HT1080 (cell line): ENCODE results near the gene HSPB7. TPM values are rescaled to one million over a fixed set of nuclear protein-coding genes. Genes with fewer than 3 reads are reported as not detected.
"Not testable (repeated sequence)": the region's sequence is repeated elsewhere in the genome, so short reads cannot be mapped to it uniquely, and the experiment has no call there.

Experiments used
- DNase-seq: peaks from one replicate; pipeline ENCODE4 v3.0.0-alpha.2; 2015; ENCODE audit warnings: low read depth
- total RNA-seq: library from RNA; depleted of rRNA; stranded (reverse); fragments of >200 nt; shearing (Covaris generic); gene quantifications from 2 replicates; pipeline ENCODE4 v1.2.3, GENCODE V29; 2014

Gene HSPB7
- total RNA-seq, 1 experiment from 2014 or later = not detected

DNA sequence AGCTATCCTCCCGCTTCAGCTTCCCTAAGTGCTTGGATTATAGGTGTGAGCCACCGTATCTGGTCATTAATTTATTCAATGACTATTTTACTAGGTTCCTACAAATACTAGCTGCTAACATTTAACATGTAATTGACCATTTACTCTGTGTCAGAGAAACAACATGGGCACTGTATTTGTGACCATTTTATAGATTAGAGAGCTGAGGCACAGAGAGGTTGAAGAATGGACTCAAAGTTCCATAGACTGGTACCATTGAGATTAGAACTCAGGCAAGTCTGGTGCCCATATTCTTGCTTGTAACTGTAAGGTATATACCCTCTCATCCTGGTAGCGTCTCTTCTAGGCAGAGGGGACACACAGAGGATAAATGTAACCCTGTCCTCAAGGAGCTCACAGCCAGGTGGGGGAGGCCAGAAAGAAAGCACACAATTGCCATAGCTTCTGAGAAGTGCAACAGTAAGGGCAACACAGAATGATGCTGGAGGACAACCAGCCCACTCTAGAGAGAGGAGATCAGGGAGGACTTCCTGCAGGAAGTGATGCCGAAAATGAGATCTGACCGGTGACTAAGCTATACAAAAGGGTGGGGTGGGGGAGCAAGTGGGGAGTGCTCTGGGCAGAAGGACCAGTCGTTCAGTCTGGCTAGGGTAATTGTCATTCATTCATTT, 10.0 kb downstream of the HSPB7 start:
- DNase-seq = peak; percentile 32

DNA sequence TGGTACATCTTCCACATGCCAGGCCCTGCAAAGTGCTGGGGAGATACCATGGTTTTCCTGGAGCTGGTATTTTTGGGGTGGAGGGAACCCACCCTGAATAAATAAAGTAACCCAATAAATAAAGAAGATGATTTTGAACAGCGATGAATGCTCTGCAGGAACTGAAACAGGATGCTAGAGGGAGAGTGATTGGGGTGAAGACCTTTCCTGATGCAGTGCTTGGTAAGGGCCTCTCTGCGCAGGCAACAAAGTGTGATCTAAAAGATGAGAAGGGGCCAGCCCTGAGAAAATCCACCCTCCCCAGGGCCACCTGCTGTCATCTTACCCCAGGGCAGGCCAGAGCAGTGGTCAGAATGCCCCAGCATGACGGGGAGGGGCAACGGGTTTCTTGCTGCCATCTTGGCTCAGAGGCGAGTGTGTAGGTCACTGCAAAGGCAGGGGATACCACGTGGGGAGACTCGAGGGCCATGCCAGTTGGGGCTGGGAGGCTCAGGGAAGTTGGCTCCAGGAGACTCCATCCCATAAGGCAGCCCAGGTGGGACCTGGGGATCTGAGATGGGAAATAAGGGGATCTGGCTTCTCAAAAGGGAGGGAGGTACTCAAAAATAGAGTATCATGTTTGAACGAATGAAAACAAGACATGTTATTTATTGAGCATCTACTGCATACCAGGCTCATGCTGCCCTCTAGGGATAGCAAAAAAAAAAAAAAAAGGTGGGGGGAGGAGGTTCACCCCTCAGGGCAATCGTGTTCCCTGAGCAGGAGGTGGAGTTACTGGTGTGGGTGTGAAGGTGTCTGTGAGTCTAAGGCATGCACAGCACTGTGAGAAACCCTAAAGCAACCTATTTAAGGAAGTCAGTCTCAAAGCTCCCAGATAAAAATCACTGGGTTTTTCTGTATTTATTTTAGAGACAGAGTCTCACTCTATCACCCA, 11.0 kb downstream of the HSPB7 start:
- DNase-seq = peak; percentile 41

DNA sequence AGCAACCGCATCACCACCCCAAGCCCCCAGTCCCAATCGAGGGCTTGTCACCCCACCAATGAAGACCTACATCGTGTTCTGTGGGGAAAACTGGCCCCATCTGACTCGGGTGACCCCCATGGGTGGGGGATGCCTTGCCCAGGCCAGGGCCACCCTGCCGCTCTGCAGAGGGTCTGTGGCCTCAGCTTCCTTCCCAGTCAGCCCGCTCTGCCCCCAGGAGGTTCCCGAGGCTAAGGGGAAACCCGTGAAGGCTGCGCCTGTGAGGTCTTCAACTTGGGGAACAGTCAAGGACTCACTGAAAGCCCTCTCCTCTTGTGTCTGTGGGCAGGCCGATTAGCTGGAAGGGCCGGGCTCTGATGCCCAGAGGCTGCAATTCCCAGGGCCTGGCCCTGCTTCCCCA, 11.8 kb downstream of the HSPB7 start:
- no peak for DNase-seq

DNA sequence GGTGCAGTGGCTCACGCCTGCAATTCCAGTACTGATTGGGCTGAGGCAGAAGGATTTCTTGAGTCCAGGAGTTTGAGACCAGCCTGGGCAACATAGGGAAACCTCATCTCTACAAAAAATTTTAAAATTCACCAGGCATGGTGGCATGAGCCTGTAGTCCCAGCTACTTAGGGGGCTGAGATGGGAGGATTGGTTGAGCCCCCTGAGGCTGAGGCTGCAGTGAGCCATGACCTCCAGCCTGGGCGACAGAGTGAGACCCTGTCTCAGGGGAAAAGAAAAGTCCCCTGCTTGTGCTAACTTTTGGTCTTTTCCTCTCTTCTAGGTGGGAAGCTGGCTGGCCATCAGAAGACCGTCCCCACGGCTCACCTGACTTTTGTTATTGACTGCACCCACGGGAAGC, 12.2 kb downstream of the HSPB7 start:
- no peak for DNase-seq

DNA sequence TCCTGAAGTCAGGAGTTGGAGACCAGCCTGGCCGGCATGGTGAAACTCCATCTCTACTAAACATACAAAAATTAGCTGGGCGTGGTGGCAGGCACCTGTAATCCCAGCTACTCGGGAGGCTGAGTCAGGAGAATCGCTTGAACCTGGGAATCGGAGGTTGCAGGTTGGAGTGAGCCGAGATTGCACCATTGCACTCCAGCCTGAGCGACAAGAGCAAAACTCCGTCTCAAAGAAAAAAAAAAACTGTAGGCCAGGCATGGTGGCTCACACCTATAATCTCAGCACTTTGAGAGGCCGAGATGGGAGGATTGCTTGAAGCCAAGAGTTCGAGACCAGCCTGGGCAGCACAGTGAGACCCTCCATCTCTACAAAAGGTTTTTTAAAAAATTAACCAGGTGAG, 16.6 kb downstream of the HSPB7 start:
- DNase-seq = not testable (repeated sequence)

DNA sequence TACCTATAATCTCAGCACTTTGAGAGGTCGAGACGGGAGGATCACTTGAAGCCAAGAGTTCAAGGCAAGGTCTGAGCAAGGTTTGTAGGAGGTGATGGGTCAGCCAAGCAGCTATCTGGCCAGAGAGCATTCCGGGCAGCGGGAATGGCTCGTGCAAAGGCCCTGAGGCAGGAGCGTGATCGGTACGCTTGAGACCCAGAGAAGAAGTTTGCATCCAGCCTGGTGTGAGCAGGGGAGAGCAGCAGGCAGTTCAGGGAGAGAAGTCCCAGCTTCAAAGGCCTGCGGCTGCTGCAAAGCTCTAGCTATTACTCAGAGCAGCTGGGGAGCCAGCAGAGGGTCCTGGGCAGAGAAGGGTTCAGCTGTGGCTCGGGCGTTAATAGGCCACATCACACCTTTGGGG, 18.9 kb downstream of the HSPB7 start:
- no peak for DNase-seq

DNA sequence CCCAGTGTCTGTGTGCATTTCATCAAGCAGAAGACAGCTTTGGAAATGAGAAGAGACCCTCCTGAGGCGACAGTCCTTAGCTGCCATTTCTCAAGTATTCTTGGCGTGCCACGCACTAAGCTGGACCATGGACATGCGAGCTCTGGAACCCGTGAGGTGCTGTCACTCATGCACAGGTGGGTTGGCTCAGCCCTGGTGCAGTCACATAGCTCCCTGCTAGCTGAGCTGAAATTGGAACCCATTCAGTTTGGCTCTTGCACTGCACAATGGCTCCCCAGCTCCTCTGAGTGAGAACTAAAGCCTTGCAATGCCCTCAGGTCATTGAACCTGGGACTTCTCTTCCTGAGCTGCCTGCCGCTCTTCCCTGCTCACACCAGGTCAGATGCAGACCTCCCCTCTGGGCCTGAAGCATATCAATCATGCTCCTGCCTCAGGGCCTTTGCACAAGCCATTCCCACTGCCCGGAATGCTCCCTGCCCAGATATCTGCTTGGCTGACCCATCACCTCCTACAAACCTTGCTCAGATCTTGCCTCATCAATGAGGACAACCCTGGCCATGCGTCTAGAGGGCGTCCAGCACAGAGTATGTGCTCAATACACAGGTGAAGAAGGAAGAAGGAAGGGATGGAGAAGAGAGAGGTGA, 20.1 kb downstream of the HSPB7 start:
- DNase-seq = no peak

DNA sequence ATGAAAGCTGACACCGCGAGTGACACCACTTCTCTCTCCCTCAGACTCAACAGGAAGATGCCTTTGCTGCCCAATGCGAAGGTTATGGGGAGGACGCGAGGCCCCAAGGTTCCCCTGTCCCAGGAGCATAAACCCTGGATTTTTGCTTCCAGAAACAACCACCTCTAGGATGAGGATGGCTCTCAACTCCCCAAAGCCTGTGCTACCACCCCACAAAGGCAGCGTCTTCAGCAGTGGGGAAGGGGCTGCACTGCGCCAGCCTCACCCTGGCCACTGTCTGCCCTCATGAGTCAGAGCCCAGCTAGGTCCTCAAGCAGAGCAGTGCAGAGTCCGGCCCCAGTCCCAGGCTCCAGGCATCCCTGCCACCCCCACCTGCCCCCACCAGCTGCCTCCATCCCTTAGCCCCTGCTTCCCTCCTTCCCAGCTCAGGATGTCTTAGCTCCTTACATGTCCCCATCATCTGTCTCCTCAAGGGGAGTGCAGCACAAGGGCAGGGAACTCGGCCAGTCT, 20.7 kb downstream of the HSPB7 start:
- DNase-seq = no peak

DNA sequence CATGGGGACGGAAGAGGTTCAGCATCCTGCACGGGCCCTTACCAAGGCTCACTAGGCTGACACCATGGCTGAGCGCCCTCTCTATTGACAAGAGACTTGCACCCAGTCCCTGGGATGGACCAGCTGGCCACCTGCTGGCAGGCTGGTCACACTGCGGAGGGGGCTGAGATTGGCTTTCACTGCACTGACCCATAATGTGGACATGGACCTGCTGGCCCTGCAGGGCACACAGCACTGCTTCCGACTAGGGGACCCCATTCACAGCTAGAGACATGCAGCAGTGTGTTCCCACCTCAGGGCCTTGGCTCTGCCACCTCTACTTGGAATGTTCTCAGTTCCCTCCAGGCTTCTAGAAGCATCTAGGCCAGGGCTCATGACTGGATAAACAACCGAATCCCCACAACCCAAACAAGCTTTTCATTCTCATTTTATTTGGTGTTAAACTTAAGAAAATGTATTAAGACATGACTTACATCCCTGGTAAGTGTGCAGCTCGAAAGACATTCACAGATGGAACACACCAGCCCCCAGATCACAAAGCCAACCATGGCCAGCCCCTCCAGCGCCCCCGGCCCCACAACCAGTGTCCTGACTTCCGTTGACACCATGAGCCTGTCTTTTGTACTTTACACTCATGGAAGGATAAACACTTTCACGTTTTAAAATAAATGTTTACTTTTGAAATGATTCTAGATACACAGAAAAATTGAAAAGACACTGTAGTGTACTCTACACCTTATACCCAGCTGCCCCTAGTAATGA, 23.1 kb downstream of the HSPB7 start:
- peak; percentile 40 for DNase-seq

DNA sequence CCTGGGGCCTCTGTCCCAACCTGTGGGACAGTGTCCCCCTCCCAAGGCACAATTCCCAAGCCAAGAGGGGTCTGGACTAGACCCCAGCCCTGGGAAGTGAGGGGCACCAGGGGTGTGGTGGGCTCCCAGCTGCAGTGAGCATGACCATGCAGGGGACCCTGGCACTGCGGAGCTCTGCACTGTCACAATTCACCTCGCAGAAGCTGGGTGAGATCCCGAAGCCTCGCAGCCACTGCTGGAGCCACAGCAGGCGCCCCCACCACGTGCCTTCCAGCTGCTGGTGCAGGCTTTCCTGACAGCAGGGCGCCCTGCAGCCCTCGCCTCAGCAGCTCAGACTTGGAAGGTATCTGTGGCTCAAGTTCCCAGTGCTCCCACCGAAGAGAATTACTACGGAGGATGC, 23.8 kb downstream of the HSPB7 start:
- no peak for DNase-seq

DNA sequence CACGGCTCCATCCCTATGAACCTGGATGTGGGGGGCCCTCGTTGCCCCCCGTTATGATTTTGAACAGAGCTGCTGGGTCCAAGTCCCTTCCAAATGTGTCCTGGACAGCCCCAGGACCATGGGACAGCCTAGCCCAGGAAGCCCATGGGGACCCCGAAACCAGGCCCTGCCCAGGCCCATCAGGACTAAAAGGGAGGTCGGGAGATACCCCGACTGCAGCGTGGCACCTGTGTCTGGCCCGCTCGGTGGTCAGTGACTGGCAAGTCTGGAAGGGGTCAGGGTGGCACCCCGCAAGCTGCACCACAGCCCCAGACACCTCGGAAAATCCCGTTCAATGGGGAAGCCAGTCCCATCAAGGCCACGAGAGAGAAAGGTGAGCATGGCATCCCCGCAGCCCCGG, 24.2 kb downstream of the HSPB7 start:
- no peak for DNase-seq

DNA sequence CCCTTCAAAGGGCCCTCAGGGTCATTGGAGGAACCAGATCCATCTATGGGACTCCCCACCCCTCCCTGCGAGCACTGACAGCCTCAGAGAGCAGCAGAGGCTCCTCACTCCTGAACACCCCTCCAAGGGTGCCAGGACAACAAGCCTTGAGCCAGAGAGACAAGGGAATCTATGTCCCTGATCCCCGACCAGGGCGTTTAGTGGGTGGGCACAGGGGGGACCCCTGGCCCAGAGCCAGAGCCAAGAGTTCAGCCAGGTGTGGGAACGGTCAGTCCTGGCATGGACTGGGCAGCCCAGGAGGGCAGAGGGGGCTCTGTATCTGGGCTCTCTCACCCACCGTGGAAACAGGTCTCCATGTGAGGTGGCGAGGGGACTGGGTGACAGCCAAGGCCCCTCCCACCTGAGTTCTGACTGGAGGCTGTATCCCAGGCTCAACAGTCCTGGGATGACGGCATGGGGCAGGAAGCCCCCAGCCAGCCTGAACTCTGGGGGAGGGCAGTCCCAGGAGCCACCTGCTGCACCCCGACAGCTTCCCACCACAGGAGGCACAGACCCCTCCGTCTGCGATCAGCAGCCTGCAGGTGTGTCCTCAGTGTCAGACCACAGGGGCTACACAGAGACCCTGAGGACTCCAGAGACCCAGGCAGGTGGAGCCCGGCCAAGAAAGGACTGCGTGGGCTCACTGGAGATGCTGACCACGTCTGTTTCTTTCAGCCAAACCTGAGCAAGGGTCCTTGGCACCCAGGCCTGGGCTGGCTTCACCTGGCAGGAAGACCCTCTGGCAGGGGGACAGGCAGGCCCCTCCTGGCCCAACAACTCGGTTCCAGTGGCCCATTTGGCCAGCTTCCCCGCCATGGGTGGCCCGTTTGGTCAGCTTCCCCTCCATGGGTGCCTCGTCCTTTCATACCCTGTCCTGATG, 25.0 kb downstream of the HSPB7 start:
- no peak for DNase-seq

DNA sequence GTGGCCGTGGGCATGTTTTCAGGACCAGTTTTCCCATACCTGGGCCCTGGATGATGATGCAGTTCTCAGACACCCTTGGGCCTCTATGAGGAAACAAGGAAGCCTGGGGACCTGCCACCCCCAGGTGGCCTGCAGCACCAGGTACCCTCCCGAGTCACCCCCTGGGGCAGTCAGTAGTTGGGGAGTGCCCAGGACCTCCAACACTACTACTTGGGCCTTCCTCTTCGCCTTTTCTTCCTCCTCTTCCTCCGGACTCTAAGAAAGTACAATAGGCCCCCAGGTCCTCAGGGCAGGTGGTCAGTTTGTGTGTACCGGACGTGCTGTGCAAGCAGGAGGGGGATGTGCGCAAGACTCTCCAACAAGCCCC, 25.7 kb downstream of the HSPB7 start:
- DNase-seq = no peak

DNA sequence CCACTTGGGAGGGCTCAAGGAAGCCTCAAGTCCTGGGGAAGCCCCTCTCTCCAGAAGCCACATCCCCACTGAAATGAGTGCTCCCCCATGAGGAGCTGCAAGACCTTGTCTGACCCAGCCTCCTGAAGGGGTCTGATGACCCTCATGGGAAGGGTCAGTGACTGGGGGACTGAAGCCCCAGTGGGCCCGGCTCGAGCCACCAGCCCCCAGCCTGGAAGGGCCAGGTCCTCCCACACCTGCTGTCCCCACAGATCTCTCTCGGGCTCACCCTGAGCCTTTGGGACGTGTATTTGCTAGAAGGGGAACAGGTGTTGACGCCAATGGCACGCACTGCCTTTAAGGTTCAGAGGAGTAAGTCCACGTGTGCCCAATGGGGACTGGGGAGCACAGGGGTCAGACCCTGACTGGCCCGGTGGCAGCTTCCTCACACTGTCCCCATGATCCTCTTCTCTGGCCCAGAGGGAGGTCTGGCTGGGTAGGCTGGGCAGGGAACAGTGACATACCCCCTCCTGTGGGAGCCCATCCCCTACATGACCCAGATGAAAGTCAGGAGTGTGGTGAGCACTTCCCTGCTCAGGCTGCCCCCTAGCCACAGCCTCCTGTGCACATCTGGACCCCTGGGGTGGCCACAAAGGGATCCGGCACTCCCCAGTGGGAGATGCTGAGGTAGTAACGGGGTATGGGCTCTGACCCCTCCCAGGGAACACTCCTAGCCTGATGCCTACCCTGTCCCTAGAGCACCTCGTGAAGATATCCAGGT, 26.2 kb downstream of the HSPB7 start:
- DNase-seq = no peak

DNA sequence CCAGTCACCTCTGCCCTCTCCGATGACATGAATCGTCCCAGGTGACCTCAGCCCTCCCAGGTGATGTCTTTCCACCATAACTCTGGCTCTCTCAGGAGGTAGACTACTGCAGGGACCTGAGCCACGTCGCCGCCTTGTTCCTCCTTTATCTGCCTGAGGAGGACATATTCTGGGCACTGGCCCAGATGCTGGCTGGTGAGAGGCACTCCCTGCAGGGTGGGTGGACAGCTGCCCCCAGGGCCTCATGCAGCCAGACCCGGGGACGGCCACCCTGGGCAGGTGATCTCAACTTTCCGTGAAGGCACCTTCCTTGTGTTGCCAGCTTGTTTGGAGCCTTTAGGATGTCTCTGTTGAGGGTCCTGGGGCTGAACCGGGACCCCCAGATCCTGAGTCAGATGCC, 28.1 kb downstream of the HSPB7 start:
- DNase-seq = no peak

DNA sequence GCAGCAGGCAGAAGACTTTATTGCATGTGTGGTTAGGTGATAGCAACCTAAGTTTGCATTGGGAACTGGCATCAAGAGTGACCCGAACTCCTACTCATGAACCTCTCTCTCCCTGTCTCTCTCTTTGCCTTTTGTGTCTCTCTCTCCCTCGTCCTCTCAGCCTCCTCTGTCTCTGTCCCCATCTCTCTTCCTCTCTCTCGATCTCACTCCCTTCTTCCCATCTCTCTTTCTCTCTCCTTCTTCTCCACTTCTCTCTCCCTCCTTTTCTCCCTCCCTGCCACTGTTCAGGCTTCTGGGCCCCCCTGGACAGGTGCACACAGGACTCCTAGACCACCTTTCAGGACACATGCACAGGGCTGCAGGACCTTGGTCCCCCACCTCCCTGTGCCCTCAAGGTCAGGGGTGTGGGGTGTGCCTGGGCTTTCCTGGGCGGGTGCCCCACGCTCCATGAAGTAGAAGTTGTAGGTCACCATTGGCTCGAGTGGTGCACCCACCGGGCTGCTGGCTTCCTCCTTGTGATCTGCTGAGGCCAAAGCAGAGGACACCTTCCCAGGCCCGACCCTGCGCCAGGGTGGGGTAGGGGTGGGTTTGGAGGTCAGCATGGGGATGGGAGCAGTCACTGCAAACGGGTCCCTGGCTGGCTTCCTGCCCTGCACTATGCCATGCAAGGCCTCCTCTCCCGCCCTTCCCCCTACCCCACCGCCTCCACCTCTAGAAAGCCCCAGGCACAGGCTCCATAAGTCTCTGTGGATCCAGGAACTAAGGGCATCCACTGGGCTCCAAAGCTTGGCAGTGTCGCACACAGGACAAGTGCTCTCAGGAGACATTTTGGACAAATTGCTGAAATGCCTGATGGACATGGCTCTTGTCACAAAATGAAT, 28.7 kb downstream of the HSPB7 start:
- DNase-seq = no peak

DNA sequence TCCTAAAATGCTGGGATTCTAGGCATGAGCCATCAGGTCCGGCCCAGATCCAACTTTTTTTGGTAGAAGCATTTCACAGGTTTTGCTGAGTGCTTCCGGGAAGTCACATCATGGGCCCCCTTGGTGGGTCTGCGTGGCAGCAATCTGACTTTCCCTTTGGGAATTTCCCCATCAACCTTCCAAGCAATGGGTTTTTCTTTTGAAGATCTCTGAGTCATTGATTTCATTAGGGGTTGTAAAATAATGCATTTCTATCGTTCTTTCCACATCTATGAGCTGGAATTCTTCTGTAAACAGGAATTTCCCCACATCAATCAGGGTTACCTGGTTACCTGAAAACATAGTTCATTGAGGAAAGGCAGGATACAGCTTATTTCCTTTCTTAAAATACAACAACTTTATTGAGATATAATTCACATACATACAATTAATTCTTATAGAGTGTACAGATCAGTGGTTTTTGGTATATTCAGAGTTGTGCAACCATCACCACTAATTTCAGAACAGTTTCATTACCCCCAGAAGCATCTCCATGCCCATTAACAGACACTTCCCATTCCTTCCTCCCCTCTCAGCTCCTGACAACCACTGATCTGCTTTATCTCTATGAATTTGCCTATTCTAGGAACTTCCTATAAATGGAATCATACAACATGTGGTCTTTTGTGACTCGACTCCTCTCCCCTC, 32.1 kb downstream of the HSPB7 start:
- no peak for DNase-seq

DNA sequence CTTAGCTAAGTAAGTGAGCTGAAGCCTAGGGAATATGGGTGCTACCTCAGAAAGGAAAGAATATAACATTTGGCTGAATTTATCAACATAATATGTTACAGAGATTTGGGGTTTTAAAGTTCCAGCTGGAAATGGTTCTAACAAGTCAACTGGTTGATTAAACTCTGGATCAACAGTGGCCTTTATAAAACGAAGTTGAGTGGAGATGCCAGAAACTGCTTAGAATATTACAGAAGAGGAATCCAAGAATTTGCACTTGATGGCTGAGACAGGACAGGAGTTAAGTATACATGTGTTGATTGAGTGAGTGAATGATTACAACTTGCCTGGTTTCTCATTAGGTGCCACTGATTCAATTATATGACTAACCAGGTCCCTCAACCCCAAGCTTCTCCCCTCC, 34.6 kb downstream of the HSPB7 start:
- no peak for DNase-seq
